Aorta (tissue), 5 donors: Measurements from ENCODE around the gene SHANK2. TPM values are rescaled to one million over a fixed set of nuclear protein-coding genes. Genes with fewer than 3 reads are reported as not detected.

Experiments used
- ATAC-seq: fragments of 200-7000 bp; cut with Tn5 transposase; one replicate; pipeline ENCODE4 v1.9.1; 2022; ENCODE audit warnings: moderate library complexity; ENCODE audit not compliant: low FRiP score
- DNase-seq, 2 donors: peaks; one replicate each; pipeline ENCODE4 v3.0.0-alpha.2; 2020
- H3K27ac ChIP-seq, 2 donors: one replicate each; pipeline ENCODE4 v1.5.1; 2013; ENCODE audit warnings: low read length in 2 of 2, mild to moderate bottlenecking in 2 of 2, moderate library complexity in 2 of 2, control low read depth in 1 of 2, inconsistent platforms in 1 of 2, low read depth in 1 of 2
- H3K27me3 ChIP-seq, 2 donors: one replicate each; pipeline ENCODE4 v1.6.1; 2013; ENCODE audit warnings: control low read depth in 1 of 2, low read length in 1 of 2, mild to moderate bottlenecking in 1 of 2, moderate library complexity in 1 of 2; ENCODE audit not compliant: insufficient read depth in 2 of 2, control insufficient read depth in 1 of 2
- H3K36me3 ChIP-seq, 2 donors: one replicate each; pipeline ENCODE4 v1.6.1; 2013; ENCODE audit warnings: control low read depth in 1 of 2, low read length in 1 of 2, mild to moderate bottlenecking in 1 of 2; ENCODE audit not compliant: insufficient read depth in 2 of 2, control insufficient read depth in 1 of 2
- H3K4me1 ChIP-seq, 2 donors: one replicate each; pipeline ENCODE4 v1.6.1; 2013; ENCODE audit warnings: low read length in 2 of 2, control low read depth in 1 of 2, mild to moderate bottlenecking in 1 of 2, moderate library complexity in 1 of 2; ENCODE audit not compliant: insufficient read depth in 2 of 2, control insufficient read depth in 1 of 2
- H3K4me3 ChIP-seq, 2 donors: one replicate each; pipeline ENCODE4 v1.5.1; 2013; ENCODE audit warnings: low read length in 2 of 2, control low read depth in 1 of 2, mild to moderate bottlenecking in 1 of 2
- H3K9me3 ChIP-seq: one replicate; pipeline ENCODE4 v1.6.1; 2013; ENCODE audit warnings: mild to moderate bottlenecking, low read length; ENCODE audit not compliant: control insufficient read depth
- WGBS, 2 donors: extraction: QIAGEN DNeasy Blood & Tissue Kit; methylation state at CpG; one replicate each; pipeline ENCODE4 v1.1.7; 2013; 5-methylcytosine and 5-hydroxymethylcytosine counted together
- intact Hi-C, 2 donors: fragments of 100-400 bp; cut with DNase I; formaldehyde crosslinking; loops; one replicate each; pipeline versions ENCODE4 v1.14.2 to v1.15.0; 2022
- polyA plus RNA-seq, 2 donors: library from polyadenylated mRNA; stranded (reverse); fragments of 200-250 nt; gene quantifications; one replicate each; pipeline ENCODE4 v1.2.3, GENCODE V29; 2013
- total RNA-seq, 2 donors: library from RNA; stranded (reverse); fragmentation: NEBNext Ultra II Directional; extraction: Animal tissue kit (Norgen Biotek cat#: 25700); gene quantifications; one replicate each; pipeline ENCODE4 v1.2.1, GENCODE V29; 2021
- donor health status: healthy with polysubstance abuse.
- donor health status: Bipolar disorder and iron deficiency.
- donor health status: DM: no; HTN: no; CAD: no.
- donor health status: DM: no; HTN: no; CAD: no.
- donor health status: DM: yes; HTN: yes; CAD: no.

SHANK2 gene
- total and polyA plus RNA-seq, 4 donors = 0.16 to 4.8 (median 0.93) TPM; not detected in 1

- no peaks in the 10 kb centered on the region for H3K27me3 ChIP-seq
These were observed 10.6 kb downstream of the SHANK2 start for GRCh38 chr11:71241721-71242259.

DNA sequence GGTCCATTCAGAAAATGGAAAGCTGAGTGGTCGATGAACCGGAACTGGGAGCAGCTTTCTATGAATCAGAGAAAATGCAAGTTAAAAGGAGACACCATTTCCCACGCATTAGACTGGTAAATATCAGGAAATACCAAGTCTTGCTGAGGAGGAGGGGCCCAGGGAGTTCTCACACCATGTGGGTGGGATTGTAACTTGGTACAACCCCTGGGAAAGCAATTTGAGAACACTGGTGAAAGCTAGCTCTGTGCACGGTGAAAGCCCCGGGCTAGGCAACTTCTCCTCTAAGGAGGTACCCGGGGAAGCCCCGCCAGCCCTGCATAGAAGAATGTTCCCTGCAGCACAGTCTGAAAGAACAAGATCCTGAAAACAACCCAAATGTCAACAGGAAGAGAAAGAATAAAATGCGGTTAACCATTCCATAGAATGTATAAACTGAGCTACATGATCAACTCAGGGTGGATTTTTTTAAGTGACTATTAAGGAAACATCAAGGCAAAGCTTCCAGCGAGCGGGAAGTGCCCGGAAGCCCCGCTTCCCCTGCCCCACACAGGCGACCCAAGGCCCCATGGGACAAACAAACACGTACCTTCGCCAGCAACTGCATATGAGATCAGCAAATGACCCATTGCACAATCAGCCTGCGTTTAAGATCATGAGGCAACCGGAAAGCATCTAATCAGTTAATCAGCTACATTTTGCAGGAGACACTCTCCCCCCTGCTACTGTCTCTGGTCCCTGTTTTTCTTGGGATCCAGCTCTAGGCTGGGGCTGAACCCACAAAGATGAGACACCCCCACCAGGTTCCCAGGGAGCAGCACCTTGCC, 11.3 kb downstream of the SHANK2 start:
- H3K27ac ChIP-seq = no peak overlapping the region
- WGBS, 2 donors = 5 to 10% methylated on average over 17 of the region's 17 CpGs
- no peaks in the 10 kb centered on the region for H3K4me1 ChIP-seq
- H3K4me3 ChIP-seq = no peak overlapping the region
- no peaks in the 10 kb centered on the region for H3K36me3 ChIP-seq
- DNase-seq (peak in 1 of 2 donors; percentile 71), ATAC-seq (peak; percentile 68)
- intact Hi-C loops = no loop called here
- no peaks in the 10 kb centered on the region for H3K9me3 ChIP-seq
- no peaks in the 10 kb centered on the region for H3K27me3 ChIP-seq

More at GRCh38 chr11:71241721-71242259, 10.6 kb downstream of the SHANK2 start:
- ATAC-seq (no peak), DNase-seq (peak in 1 of 2 donors; percentile 47)
- Histone ChIP-seq H3K4me3 (no peak overlapping the region), H3K9me3 (no peaks in the 10 kb centered on the region), H3K36me3 (no peaks in the 10 kb centered on the region), H3K4me1 (no peaks in the 10 kb centered on the region), H3K27ac (no peak overlapping the region)
- intact Hi-C loops = no loop called here
- 85 to 89% methylated on average over 6 of the region's 6 CpGs for WGBS, 2 donors

- no peak overlapping the region for H3K27ac ChIP-seq
- 82 to 87% methylated on average over 12 of the region's 12 CpGs for WGBS, 2 donors
- intact Hi-C loops = no loop called here
- H3K36me3 ChIP-seq = no peaks in the 10 kb centered on the region
- H3K4me1 ChIP-seq = no peaks in the 10 kb centered on the region
- DNase-seq (no peak), ATAC-seq (no peak)
- H3K9me3 ChIP-seq = no peaks in the 10 kb centered on the region
- no peak overlapping the region for H3K4me3 ChIP-seq
- H3K27me3 ChIP-seq = no peaks in the 10 kb centered on the region
These were observed 12.2 kb downstream of the SHANK2 start for GRCh38 chr11:71240061-71240690.

- H3K27me3 ChIP-seq = no peaks in the 10 kb centered on the region
- intact Hi-C loops = no loop called here
These were observed 12.8 kb downstream of the SHANK2 start for GRCh38 chr11:71239581-71239980.

DNA sequence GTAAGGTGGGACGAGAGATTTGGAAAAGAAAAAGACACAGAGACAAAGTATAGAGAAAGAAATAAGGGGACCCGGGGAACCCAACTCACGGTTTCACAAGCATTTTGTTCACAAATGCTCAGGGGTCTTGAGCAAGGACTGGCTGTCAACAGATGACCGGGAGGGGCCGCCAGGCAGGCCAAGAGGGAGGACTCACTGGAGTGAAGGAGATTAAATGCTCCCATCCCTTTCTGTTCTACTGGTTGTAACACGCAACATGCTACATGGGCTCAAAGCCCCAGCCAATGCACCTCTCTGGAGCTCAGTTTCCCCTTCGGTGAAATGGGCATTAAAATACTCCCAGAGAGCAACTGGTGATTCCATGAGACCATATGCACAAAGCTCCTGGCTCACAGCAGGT, 13.4 kb downstream of the SHANK2 start:
- ATAC-seq = no peak

More at GRCh38 chr11:71239581-71239980, 12.8 kb downstream of the SHANK2 start:
- peak in 1 of 2 donors; percentile 46 for DNase-seq
- 84 to 89% methylated on average over 7 of the region's 7 CpGs for WGBS, 2 donors
- H3K36me3 ChIP-seq = no peaks in the 10 kb centered on the region
- ATAC-seq = no peak
- H3K9me3 ChIP-seq = no peaks in the 10 kb centered on the region
- H3K4me3 ChIP-seq = no peak overlapping the region
- H3K27ac ChIP-seq = no peak overlapping the region
- H3K4me1 ChIP-seq = no peaks in the 10 kb centered on the region

DNA sequence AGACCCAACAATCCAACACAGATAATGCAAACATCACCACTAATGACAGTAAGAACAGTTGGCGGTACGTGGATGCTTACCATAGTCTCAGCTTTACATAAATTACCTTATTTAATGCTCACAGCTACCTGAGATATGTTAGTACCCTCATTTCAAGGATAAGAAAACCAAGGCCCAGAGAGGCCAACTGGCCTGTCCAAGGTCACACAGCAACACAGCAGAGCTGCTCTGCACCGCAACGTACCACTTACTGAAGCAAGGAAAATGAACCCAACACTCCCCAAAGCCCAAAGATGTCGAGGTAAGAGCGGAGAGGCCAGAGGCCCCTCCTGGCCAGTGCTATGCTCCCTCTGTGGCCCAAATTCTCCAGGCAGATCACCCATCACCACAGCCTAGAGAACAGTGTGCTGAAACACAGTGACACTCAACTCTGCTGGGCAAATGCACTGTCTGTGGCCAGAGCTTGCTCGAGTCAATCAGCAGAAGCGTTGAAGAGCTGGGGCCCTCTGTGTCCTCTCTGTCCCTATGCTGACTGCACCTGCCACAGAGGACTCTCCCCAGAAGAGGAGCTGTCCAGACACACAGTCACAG, 14.0 kb downstream of the SHANK2 start:
- H3K27me3 ChIP-seq = no peaks in the 10 kb centered on the region
- peak in 1 of 2 donors; percentile 39 for DNase-seq
- no peaks in the 10 kb centered on the region for H3K9me3 ChIP-seq
- WGBS, 2 donors = 87 to 88% methylated on average over 8 of the region's 8 CpGs
- ATAC-seq = no peak
- H3K36me3 ChIP-seq = no peaks in the 10 kb centered on the region
- no peak overlapping the region for H3K4me3 ChIP-seq
- no peaks in the 10 kb centered on the region for H3K4me1 ChIP-seq
- H3K27ac ChIP-seq = no peak overlapping the region
- intact Hi-C loops = no loop called here

More for the DNA sequence above, 13.4 kb downstream of the SHANK2 start:
- H3K9me3 ChIP-seq = no peaks in the 10 kb centered on the region
- H3K27me3 ChIP-seq = no peaks in the 10 kb centered on the region
- WGBS, 2 donors = 89 to 91% methylated on average over 7 of the region's 7 CpGs
- H3K4me1 ChIP-seq = no peaks in the 10 kb centered on the region
- no peak overlapping the region for H3K27ac ChIP-seq
- no peak overlapping the region for H3K4me3 ChIP-seq
- intact Hi-C loops = no loop called here
- peak in 1 of 2 donors; percentile 37 for DNase-seq
- no peaks in the 10 kb centered on the region for H3K36me3 ChIP-seq

DNA sequence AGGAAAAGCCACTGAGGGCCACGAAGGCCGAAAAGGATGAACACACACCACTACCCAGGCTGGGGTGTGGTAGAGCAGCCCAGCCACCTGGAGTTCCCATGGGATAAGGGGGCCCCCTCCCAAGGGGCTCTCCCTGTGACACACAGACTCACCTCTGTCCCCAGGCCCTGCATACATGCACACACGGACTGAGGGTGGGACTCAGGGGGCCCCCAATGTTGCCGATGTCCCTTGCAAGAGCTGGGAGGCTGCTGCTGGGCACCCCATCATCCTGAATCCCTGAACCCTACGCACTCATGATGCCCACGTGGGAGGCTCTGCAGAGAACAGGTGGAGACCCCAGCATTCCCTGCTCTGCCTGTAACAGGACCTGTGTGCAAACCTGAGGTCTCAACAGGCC, 14.5 kb downstream of the SHANK2 start:
- ATAC-seq = no peak

DNA sequence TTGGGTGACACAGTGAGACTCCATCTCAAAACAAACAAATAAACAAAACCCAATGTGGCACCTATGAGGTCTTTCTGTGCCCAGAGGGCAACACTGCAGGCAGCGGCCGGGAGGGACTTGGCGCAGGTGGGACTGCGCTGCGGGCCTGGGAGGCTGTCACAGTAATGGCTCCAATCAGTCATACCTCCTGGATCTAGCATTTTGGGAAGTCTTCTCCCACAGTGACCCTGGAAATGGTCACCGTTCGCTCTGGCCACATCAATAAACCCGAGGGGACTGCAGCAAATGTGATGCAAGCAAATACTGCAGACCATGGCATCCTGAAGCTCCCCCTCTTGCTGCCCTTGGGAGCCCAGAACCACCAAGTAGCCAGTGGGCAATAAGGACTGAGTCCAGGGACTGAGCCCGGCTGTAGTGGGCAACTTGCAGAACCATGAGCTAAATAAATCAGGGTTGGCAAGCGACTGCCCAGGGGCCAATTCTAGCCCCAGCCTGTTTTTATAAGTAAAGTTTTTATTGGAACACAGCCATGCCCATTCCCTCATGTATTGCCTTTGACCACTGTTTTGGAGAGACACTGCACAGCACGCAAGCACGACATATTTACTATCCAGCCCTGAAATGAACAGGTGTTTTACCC, 15.4 kb downstream of the SHANK2 start:
- Histone ChIP-seq H3K9me3 (no peaks in the 10 kb centered on the region), H3K27ac (no peak overlapping the region), H3K27me3 (no peaks in the 10 kb centered on the region), H3K4me1 (no peaks in the 10 kb centered on the region), H3K4me3 (no peak overlapping the region), H3K36me3 (no peaks in the 10 kb centered on the region)
- intact Hi-C loops = no loop called here
- ATAC-seq = no peak
- WGBS, 2 donors = 42 to 51% methylated on average over 12 of the region's 12 CpGs
- DNase-seq = peak in 1 of 2 donors; percentile 61

More for the DNA sequence above, 14.5 kb downstream of the SHANK2 start:
- Histone ChIP-seq H3K9me3 (no peaks in the 10 kb centered on the region), H3K4me1 (no peaks in the 10 kb centered on the region), H3K4me3 (no peak overlapping the region), H3K27ac (no peak overlapping the region), H3K27me3 (no peaks in the 10 kb centered on the region), H3K36me3 (no peaks in the 10 kb centered on the region)
- intact Hi-C loops = no loop called here
- peak in 1 of 2 donors; percentile 20 for DNase-seq
- WGBS, 2 donors = 56 to 73% methylated on average over 6 of the region's 6 CpGs
